Skeletal muscle satellite cell (primary cell): ENCODE results near the gene TNK1.

Source experiments
- H3K27me3 ChIP-seq: 2 replicates; pipeline ENCODE4 v1.7.0; 2013; ENCODE audit warnings: low read length; ENCODE audit not compliant: control insufficient read depth, insufficient read depth
- H3K36me3 ChIP-seq: 2 replicates; pipeline ENCODE4 v1.7.0; 2013; ENCODE audit warnings: mild to moderate bottlenecking, control low read depth, low read length; ENCODE audit not compliant: insufficient read depth
- H3K4me1 ChIP-seq: 2 replicates; pipeline ENCODE4 v1.7.0; 2013; ENCODE audit warnings: low read length; ENCODE audit not compliant: control insufficient read depth, insufficient read depth
- H3K4me2 ChIP-seq: 2 replicates; pipeline ENCODE4 v1.7.0; 2013; ENCODE audit warnings: mild to moderate bottlenecking, low read length
- H3K4me3 ChIP-seq: 2 replicates; pipeline ENCODE4 v1.7.0; 2013; ENCODE audit warnings: low read length
- H3K9ac ChIP-seq: 2 replicates; pipeline ENCODE4 v1.7.0; 2013; ENCODE audit warnings: mild to moderate bottlenecking, low read depth, low read length, moderate library complexity
- H3K9me3 ChIP-seq: replicated peaks from 2 replicates; pipeline ENCODE4 v1.7.0; 2013; ENCODE audit warnings: mild to moderate bottlenecking, control low read depth, low read length

TNK1 gene

GRCh38 chr17:7346761-7347614 lies 33.9 kb upstream of the TNK1 start:
- H3K4me1 ChIP-seq = peaks cover 14% of the 10 kb centered on the region
- H3K9ac ChIP-seq = no peak overlapping the region
- H3K4me2 ChIP-seq = no peak overlapping the region
- no peaks in the 10 kb centered on the region for H3K9me3 ChIP-seq
- peaks cover 26% of the 10 kb centered on the region for H3K27me3 ChIP-seq
- no peak overlapping the region for H3K4me3 ChIP-seq
- H3K36me3 ChIP-seq = no peaks in the 10 kb centered on the region

DNA sequence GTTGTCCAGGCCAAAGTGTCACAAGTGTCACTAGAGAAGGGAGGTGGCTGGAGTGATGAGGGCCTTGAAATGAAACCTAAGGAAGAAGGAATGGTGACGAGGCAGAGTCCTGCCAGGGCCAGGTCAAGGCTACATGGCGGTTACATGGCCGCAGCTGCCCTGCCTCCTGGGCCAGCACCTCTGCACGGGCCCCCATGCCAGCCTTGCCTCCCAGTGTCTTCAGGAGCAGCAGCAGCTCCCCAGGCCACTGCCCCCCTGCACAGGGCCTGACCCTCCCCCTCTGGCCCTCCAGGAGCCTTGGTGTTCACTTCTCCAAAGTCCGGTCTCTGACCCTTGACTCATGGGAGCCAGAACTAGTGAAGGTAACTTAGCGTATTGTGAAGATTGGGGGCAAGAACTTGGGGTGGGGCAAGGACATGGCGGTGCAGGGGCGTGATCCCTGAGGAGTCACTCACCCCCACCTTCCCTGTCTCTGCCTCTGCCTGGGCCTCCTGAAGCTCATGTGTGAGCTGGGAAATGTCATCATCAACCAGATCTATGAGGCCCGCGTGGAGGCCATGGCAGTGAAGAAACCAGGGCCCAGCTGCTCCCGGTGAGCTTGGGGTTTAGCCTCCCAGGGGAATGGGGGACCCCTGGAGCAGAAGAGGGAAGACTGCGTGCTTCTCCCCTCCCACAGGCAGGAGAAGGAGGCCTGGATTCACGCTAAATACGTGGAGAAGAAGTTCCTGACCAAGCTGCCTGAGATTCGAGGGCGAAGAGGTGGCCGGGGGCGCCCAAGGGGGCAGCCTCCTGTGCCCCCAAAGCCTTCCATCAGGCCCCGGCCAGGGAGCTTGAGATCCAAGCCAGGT lies 33.0 kb upstream of the TNK1 start:
- Histone ChIP-seq H3K9ac (no peak overlapping the region), H3K9me3 (no peaks in the 10 kb centered on the region), H3K36me3 (no peaks in the 10 kb centered on the region), H3K4me2 (no peak overlapping the region), H3K4me1 (peaks cover 19% of the 10 kb centered on the region), H3K4me3 (no peak overlapping the region), H3K27me3 (peaks cover 22% of the 10 kb centered on the region)

- H3K9ac ChIP-seq = no peak overlapping the region
- H3K4me2 ChIP-seq = no peak overlapping the region
- H3K27me3 ChIP-seq = peaks cover 14% of the 10 kb centered on the region
- H3K9me3 ChIP-seq = no peaks in the 10 kb centered on the region
- peaks cover 26% of the 10 kb centered on the region for H3K4me1 ChIP-seq
- no peaks in the 10 kb centered on the region for H3K36me3 ChIP-seq
- H3K4me3 ChIP-seq = no peak overlapping the region
These were observed 32.2 kb upstream of the TNK1 start for GRCh38 chr17:7348478-7349242.

GRCh38 chr17:7351665-7352502 lies 29.0 kb upstream of the TNK1 start, which contains the start of gene KCTD11:
Gene KCTD11 (plus strand): TSS chr17:7352162.
- Histone ChIP-seq H3K4me1 (peaks cover 49% of the 10 kb centered on the region), H3K4me3 (peak within 1 kb of the TSS; percentile 97), H3K9me3 (no peaks in the 10 kb centered on the region), H3K9ac (peak within 1 kb of the TSS; percentile 99), H3K36me3 (no peaks in the 10 kb centered on the region), H3K4me2 (peak within 1 kb of the TSS; percentile 82), H3K27me3 (no peaks in the 10 kb centered on the region)

DNA sequence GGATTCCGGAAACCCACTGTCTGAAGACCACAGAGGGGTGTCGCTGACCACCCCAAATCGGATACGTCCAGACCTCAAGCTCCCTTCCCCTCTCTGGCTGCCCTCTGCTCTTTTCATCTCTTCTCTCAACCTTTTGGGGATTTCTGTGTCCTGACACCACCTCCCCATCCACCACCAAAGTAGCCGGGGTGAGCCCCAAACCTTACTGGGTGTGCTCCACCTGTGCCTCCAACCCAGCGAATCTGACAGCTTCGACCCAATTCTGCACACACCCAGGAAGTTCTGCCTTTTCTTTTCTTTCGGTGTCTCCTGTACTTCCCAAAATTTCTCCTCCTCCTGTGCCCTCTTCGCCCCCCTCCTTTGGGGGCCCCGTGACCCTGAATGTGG lies 28.4 kb upstream of the TNK1 start:
- Histone ChIP-seq H3K27me3 (no peaks in the 10 kb centered on the region), H3K4me1 (peaks cover 49% of the 10 kb centered on the region), H3K36me3 (no peaks in the 10 kb centered on the region), H3K4me3 (peak overlapping the region; percentile 97), H3K9ac (peak overlapping the region; percentile 99), H3K9me3 (no peaks in the 10 kb centered on the region), H3K4me2 (peak overlapping the region; percentile 82)

- no peaks in the 10 kb centered on the region for H3K36me3 ChIP-seq
- peak overlapping the region; percentile 82 for H3K4me2 ChIP-seq
- no peaks in the 10 kb centered on the region for H3K9me3 ChIP-seq
- no peaks in the 10 kb centered on the region for H3K27me3 ChIP-seq
- peaks cover 49% of the 10 kb centered on the region for H3K4me1 ChIP-seq
- peak overlapping the region; percentile 97 for H3K4me3 ChIP-seq
- H3K9ac ChIP-seq = peak overlapping the region; percentile 99
These were observed 27.8 kb upstream of the TNK1 start for GRCh38 chr17:7352910-7353635.

DNA sequence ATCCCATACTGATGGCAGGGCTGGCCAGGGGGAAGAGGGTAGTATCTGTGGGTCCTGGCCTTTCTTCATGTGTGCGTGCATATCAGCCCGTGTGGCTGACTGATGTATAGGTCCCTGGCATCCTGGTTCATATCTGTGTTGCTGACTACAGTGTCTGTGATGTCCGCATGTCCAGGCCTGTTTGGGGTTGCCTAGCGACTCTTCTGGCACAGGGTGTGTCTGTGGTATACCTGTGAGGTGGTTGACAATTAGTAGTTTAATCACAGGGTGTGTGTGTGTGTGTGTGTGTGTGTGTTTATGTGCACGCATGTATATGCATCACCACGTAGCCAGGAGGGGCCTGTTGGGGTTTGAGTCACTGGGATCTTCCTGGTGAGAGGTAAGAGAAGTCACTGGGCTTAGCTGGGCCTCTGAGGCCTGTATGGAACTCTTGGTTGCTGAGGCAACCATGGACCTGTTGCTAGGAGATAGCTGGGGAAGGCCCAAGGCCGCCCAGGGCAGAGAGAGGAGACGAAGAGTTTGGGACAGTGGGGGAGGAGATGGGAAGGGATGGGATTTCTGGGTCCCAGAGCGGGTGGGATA lies 26.5 kb upstream of the TNK1 start:
- peak overlapping the region; percentile 44 for H3K4me3 ChIP-seq
- no peaks in the 10 kb centered on the region for H3K27me3 ChIP-seq
- peak overlapping the region; percentile 82 for H3K4me2 ChIP-seq
- no peaks in the 10 kb centered on the region for H3K9me3 ChIP-seq
- no peaks in the 10 kb centered on the region for H3K36me3 ChIP-seq
- no peak overlapping the region for H3K9ac ChIP-seq
- H3K4me1 ChIP-seq = peaks cover 42% of the 10 kb centered on the region

DNA sequence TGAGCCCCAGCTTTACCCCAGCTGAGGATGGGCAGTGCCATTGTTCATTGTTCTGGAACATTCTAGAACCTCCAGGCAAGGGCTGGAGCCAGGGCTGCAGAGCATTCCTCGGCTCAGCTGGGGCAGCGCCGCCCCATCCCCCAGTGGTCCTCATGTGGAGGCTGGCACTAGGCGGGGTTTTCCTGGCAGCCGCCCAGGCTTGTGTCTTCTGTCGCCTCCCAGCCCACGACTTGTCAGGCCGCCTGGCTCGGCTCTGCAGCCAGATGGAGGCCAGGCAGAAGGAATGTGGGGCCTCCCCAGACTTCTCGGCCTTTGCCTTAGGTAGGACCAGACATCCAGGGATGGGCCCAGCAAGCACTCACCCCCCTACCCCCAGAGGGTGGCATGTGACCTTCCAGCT lies 25.8 kb upstream of the TNK1 start, which contains the start of gene TMEM95:
Gene TMEM95 (plus strand): TSS at position 104 of the 400 bp plus-strand sequence. CDS start 49 bp downstream, at position 153.
- no peak within 1 kb of the TSS for H3K9ac ChIP-seq
- H3K4me3 ChIP-seq = peak within 1 kb of the TSS; percentile 44
- peak within 1 kb of the TSS; percentile 82 for H3K4me2 ChIP-seq
- no peaks in the 10 kb centered on the region for H3K9me3 ChIP-seq
- H3K4me1 ChIP-seq = peaks cover 35% of the 10 kb centered on the region
- H3K27me3 ChIP-seq = no peaks in the 10 kb centered on the region
- H3K36me3 ChIP-seq = no peaks in the 10 kb centered on the region

- peaks cover 35% of the 10 kb centered on the region for H3K4me1 ChIP-seq
- no peak overlapping the region for H3K9ac ChIP-seq
- no peaks in the 10 kb centered on the region for H3K27me3 ChIP-seq
- H3K9me3 ChIP-seq = no peaks in the 10 kb centered on the region
- no peaks in the 10 kb centered on the region for H3K36me3 ChIP-seq
- H3K4me3 ChIP-seq = no peak overlapping the region
- no peak overlapping the region for H3K4me2 ChIP-seq
These were observed 25.3 kb upstream of the TNK1 start for GRCh38 chr17:7355573-7355972.

GRCh38 chr17:7356072-7356549 lies 24.8 kb upstream of the TNK1 start:
- H3K27me3 ChIP-seq = no peaks in the 10 kb centered on the region
- no peak overlapping the region for H3K4me3 ChIP-seq
- no peak overlapping the region for H3K9ac ChIP-seq
- H3K36me3 ChIP-seq = no peaks in the 10 kb centered on the region
- H3K9me3 ChIP-seq = no peaks in the 10 kb centered on the region
- H3K4me2 ChIP-seq = no peak overlapping the region
- H3K4me1 ChIP-seq = peaks cover 35% of the 10 kb centered on the region
